ENCODE results near the gene PYGL. TPM values are rescaled to one million over a fixed set of nuclear protein-coding genes. Genes with fewer than 3 reads are reported as not detected.

PYGL gene
- total and polyA plus RNA-seq, 7 donors, result 21.7 to 49.9 (median 32.1) TPM

DNA sequence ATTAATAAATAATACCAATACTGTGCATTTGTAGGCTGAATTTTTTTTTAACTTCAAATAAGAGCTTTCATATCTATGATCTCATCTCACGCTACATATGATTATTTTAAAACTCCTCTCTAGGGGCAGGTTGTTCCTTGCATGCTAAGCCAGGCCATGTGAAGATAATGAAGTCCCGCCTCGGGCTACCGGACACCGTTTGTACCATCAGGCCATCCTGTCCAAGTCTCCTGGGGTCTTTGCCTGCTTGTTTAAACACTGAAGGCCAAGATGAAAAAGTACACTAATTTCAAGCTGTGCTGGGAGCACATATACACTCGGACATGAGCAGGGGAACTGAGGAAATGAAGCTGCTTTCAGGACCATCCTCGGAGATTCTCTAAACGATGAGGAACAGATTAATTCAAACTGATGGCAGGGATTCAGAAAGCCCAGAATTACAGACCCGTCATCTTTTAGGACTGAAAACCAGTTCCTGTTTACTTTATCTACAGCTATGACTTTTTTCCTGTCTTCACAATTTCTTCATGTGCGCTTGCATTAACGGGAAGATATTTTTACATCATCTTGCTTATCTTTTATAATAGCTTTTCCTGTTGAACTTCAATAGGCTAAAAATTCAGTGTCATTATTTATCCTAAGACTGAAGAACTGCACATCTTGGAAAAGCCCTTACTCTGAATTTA is 78.7 kb downstream of the PYGL start:
- H3K36me3 ChIP-seq, result no peaks in the 10 kb centered on the region
- no peaks in the 10 kb centered on the region for H3K9me3 ChIP-seq
- H3K4me1 ChIP-seq, result peaks cover 0 to under 1% (median 0%) of the 10 kb centered on the region in 4 donors
- DNase-seq, result no peak
- intact Hi-C loops (cut with DNase I), result no loop called here
- TF ChIP-seq EP300 (IDR thresholded peaks at IDR 0.05), result no peak
- TF ChIP-seq, protein P1, sequence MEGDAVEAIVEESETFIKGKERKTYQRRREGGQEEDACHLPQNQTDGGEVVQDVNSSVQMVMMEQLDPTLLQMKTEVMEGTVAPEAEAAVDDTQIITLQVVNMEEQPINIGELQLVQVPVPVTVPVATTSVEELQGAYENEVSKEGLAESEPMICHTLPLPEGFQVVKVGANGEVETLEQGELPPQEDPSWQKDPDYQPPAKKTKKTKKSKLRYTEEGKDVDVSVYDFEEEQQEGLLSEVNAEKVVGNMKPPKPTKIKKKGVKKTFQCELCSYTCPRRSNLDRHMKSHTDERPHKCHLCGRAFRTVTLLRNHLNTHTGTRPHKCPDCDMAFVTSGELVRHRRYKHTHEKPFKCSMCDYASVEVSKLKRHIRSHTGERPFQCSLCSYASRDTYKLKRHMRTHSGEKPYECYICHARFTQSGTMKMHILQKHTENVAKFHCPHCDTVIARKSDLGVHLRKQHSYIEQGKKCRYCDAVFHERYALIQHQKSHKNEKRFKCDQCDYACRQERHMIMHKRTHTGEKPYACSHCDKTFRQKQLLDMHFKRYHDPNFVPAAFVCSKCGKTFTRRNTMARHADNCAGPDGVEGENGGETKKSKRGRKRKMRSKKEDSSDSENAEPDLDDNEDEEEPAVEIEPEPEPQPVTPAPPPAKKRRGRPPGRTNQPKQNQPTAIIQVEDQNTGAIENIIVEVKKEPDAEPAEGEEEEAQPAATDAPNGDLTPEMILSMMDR (IDR thresholded peaks at IDR 0.05), result no peak
- TF ChIP-seq POLR2AphosphoS5 (IDR thresholded peaks at IDR 0.05), result no peak
- TF ChIP-seq POLR2A (IDR thresholded peaks at IDR 0.05), result no peak
- 65 to 77% methylated on average over 11 of the region's 11 CpGs for WGBS, 2 donors
- H3K27ac ChIP-seq, result no peak overlapping the region
- peaks cover 0 to 8% (median 0%) of the 10 kb centered on the region in 3 donors for H3K27me3 ChIP-seq
- H3K4me3 ChIP-seq, result no peak overlapping the region

DNA sequence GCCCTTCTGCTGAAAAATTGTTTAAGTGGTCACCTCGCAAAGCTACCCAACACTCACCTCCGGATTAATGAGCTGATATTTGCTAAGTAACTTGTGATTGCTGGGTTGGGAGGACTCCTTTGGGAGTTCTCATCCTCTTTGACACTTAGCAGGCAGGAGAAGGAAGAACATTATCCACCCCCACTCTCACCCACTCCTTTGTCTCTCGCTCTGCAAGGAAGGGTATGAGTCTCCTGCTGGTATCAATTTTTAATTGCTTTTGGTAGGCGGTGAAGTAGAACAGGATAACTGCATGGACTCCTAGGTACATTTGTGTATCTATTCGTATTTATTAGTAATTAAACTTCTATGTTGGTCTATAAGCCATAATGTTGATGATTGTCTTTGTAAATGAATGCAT is 79.3 kb downstream of the PYGL start:
- Histone ChIP-seq H3K27me3 (peaks cover 0 to 2% (median 0%) of the 10 kb centered on the region in 3 donors), H3K36me3 (no peaks in the 10 kb centered on the region), H3K4me3 (no peak overlapping the region), H3K4me1 (peaks cover 0 to 7% (median 0%) of the 10 kb centered on the region in 4 donors), H3K9me3 (no peaks in the 10 kb centered on the region), H3K27ac (no peak overlapping the region)
- no peak for DNase-seq
- WGBS, 2 donors, result 92% methylated on average over 5 of the region's 5 CpGs
- TF ChIP-seq POLR2AphosphoS5 (IDR thresholded peaks at IDR 0.05), result no peak
- TF ChIP-seq EP300 (IDR thresholded peaks at IDR 0.05), result no peak
- TF ChIP-seq, protein P1 (IDR thresholded peaks at IDR 0.05), result no peak
- TF ChIP-seq POLR2A (IDR thresholded peaks at IDR 0.05), result no peak
- intact Hi-C loops (cut with DNase I), result no loop called here

DNA sequence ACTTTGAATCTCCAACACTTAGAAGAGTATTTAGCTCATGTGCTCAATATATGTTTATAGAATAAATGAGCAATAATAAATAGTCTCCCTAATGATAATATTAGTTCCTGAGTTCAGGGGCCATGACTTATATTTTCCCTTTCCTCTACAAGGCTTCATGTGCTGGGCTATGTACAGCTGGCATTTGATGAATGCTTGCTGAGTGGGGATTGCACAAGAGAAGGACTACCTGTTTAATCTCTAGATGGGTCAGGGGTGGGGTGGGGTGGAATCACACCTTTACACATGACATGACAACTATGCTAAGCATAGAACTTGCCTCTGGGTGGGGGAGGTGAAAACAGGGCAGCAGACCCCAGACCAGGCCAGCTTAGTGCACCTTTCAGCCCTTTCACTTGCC is 80.0 kb downstream of the PYGL start:
- TF ChIP-seq POLR2AphosphoS5 (IDR thresholded peaks at IDR 0.05) (no peak), POLR2A (IDR thresholded peaks at IDR 0.05) (no peak), EP300 (IDR thresholded peaks at IDR 0.05) (no peak)
- TF ChIP-seq, protein P1 (IDR thresholded peaks at IDR 0.05), result no peak
- H3K27ac ChIP-seq, result no peak overlapping the region
- H3K4me1 ChIP-seq, result peaks cover 0 to 14% (median 4%) of the 10 kb centered on the region in 4 donors
- intact Hi-C loops (cut with DNase I), result no loop called here
- H3K36me3 ChIP-seq, result no peaks in the 10 kb centered on the region
- no peaks in the 10 kb centered on the region for H3K27me3 ChIP-seq
- H3K4me3 ChIP-seq, result no peak overlapping the region
- DNase-seq, result no peak
- H3K9me3 ChIP-seq, result no peaks in the 10 kb centered on the region

DNA sequence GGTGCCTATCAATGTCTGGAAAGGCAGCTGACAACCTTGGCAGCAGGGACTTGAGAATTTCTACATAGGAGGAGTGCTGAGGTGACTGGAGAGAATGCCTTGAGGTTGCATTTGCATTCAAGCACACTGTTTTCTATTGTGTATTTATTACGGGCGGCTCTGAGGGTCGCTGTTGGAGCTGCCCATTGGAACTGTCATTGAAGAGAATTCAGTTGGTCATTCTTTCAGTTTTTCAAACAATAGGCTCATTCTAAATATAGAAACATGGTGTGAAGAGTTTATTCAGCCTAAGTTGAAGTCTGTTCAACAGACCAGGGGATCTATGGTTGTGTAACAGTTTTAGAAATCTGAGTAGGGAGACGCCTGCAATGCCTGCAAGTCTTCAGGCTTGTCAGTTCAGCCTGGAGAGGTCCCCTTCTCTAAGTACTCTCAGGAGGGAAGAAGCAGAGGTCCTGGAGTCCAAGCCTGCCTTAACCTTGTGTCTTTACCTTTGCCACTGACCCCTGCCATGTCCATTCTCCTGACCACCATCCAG is 82.2 kb downstream of the PYGL start:
- Histone ChIP-seq H3K27me3 (no peaks in the 10 kb centered on the region), H3K4me3 (no peak overlapping the region), H3K36me3 (no peaks in the 10 kb centered on the region), H3K27ac (no peak overlapping the region), H3K9me3 (no peaks in the 10 kb centered on the region), H3K4me1 (peaks cover 0 to 14% (median 6%) of the 10 kb centered on the region in 4 donors)
- intact Hi-C loops (cut with DNase I), result loop anchor here (1.0 kb wide), 1 partner anchor 84 kb away; no protein-coding TSS in a partner anchor
- no peak for DNase-seq
- WGBS, 2 donors, result 84 to 87% methylated on average over 4 of the region's 4 CpGs
- TF ChIP-seq POLR2A (IDR thresholded peaks at IDR 0.05) (no peak), POLR2AphosphoS5 (IDR thresholded peaks at IDR 0.05) (no peak), EP300 (IDR thresholded peaks at IDR 0.05) (no peak)
- TF ChIP-seq, protein P1 (IDR thresholded peaks at IDR 0.05), result no peak

Data from sigmoid colon (tissue), 7 donors.